IPS-NIHi7 (cell line): ENCODE measurements around the gene TNFRSF4.

ENCODE experiments used
- DNase-seq: peaks from one replicate; pipeline ENCODE4 v3.0.0; 2012; ENCODE audit warnings: mixed read lengths; ENCODE audit errors: extremely low spot score

The TNFRSF4 gene

GRCh38 chr1:1182491-1183220 is 31.3 kb downstream of the TNFRSF4 start:
- no peak for DNase-seq

GRCh38 chr1:1181938-1182410 is 32.0 kb downstream of the TNFRSF4 start:
- no peak for DNase-seq

- DNase-seq = no peak
Observed at GRCh38 chr1:1181129-1181937, 32.6 kb downstream of the TNFRSF4 start.

- DNase-seq = no peak
Observed at GRCh38 chr1:1179983-1180861, 33.7 kb downstream of the TNFRSF4 start.

GRCh38 chr1:1179346-1179982 is 34.5 kb downstream of the TNFRSF4 start:
- DNase-seq = no peak

- DNase-seq = no peak
Observed at GRCh38 chr1:1178794-1179331, 35.1 kb downstream of the TNFRSF4 start.

- DNase-seq = no peak
Observed at GRCh38 chr1:1177452-1178206, 36.3 kb downstream of the TNFRSF4 start.

GRCh38 chr1:1176931-1177330 is 37.0 kb downstream of the TNFRSF4 start:
- DNase-seq = no peak

GRCh38 chr1:1176063-1176761 is 37.7 kb downstream of the TNFRSF4 start:
- peak; percentile 56 for DNase-seq

- DNase-seq = no peak
Observed at GRCh38 chr1:1175221-1176062, 38.5 kb downstream of the TNFRSF4 start.

GRCh38 chr1:1173793-1174415 is 40.0 kb downstream of the TNFRSF4 start, which contains the start of gene TTLL10:
Gene TTLL10, plus strand, starts transcription at chr1:1173880. Its CDS starts 5,336 bp downstream, at chr1:1179216.
- DNase-seq = peak; percentile 82

GRCh38 chr1:1173061-1173792 is 40.7 kb downstream of the TNFRSF4 start:
- DNase-seq = no peak

GRCh38 chr1:1171546-1172340 is 42.2 kb downstream of the TNFRSF4 start:
- DNase-seq = no peak

GRCh38 chr1:1171161-1171545 is 42.8 kb downstream of the TNFRSF4 start:
- no peak for DNase-seq

- no peak for DNase-seq
Observed at GRCh38 chr1:1170215-1171091, 43.5 kb downstream of the TNFRSF4 start.
